GM19023 (cell line): ENCODE results near the gene UPF3A.
A peak's percentile ranks its signal among the peaks of the same experiment; 100 is the strongest.

Experiments used
- ATAC-seq: cut with Tn5 transposase; IDR thresholded peaks from one replicate; pipeline ENCODE4 v1.9.1; 2021; ENCODE audit warnings: mild to moderate bottlenecking, moderate library complexity; ENCODE audit not compliant: unreplicated experiment

UPF3A gene

DNA sequence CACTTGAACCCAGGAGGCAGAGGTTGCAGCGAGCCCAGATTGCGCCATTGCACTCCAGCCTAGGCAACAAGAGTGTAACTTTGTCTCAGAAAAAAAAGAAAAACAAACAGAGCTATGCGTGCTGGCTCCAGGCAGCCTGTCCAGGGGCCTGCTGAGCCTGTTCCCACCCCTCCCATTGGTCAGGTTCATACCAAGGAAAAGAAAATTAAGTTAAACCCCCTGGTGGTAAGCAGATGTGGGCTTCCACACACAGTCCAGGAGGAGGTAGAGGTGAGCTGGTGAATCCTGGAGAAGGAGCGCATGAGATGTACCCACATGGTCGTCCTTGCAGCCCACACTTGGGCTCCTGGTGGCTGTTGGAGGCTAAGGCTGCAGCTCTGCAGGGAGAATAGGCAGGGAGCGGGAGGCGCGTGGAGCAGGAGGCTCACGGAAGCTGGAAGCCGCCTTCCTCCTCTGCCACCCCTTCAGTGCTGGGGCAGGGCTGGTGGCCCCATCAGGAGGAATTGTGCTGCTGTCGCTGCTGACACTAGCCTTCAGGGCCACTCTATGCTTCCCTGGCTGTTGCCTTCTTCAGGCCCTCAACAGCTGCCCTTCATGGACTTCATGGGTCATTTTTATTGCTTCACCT, 22.4 kb downstream of the UPF3A start:
- no peak for ATAC-seq

DNA sequence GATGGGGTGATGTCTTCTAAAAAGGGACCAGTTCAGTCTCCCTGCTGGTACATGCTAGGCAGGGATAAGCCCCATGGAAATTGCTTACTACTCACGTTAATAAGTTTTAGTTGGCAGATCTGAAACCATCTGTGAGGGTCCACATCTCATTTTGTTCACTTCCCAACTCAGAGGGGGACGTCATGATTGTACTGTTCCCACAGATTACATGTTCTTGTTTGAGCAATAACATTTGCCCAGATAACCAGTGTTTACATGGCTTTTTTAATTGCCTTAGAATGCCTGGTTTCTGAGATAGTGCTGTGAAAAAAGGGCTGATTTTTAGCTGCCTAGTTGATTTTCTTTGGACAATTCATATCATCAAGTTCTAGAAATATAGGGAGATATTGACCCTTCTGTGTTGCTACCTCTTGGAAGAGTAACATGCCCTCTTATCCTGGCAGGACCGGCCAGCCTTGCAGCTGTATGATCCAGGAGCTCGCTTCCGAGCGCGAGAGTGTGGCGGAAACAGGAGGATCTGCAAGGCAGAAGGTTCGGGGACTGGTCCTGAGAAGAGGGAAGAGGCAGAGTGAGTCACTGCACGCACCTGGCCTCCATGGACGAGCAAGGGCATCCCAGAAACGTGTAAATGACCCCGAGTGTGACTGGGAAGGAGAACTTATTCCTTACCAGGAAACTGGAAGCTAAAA, 23.1 kb downstream of the UPF3A start:
- ATAC-seq, result no peak

DNA sequence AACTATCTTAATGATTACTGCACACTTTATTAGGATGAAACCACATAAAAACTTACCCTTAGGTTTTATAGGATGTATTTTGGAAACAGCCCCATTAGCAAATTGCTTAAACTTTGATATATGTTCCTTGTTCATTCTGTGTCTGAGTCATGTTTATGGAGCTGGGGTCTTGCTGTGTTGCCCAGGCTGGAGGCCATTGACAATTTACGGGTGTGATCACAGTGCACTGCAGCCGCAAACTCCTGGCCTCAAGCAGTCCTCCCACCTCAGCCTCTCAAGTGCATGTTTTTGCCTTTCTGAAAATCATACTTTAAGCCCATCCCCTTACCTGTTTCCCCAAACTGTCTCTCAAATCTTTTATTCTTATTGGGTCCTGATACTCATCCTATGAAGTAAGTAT, 27.7 kb downstream of the UPF3A start:
- no peak for ATAC-seq

DNA sequence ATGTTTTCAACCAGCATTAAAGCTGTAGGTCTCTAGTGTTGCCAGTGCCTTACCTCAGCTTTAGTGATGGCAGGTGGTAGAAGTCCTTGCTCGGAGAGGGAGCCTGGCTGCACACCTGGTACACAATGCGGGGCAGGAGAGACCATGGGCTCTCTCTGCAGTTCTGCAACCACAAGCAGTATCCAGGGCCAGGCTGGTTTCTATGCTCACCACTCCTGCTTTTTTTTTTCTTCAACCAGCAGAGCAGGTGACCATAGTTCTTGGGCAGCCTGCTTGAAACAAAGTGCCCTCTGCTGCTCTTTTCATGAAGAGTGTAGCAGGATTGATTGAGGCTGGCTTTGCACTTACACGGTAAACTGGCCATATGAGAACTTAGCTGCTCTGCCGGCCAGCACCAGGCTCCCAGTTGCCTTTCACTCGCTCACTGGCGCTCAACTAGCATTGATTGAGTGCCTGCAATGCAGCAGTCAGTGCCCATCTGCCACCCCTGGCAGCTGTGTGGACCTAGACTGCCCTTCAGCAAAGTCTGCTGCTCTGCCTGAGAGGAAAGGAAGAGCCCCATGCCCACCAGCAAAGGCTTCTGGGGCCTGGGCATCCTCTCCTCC, 28.5 kb downstream of the UPF3A start:
- no peak for ATAC-seq

DNA sequence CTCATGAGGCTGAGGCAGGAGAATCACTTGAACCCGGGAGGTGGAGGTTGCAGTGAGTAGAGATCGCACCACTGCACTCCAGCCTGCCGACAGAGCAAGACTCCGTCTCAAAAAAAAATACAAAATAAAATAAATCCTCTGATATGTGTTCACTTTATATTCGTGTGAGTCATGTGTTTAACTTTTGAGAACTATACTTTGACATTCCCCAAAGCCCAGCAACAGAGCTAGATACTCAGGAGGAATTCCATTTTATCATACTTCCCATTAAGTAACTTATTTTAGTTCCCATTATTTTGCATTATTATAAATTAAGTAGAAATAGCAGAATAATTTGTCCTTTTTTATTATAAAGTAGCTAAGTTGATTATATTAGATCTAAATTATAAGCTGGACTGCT, 29.6 kb downstream of the UPF3A start:
- ATAC-seq, result no peak

DNA sequence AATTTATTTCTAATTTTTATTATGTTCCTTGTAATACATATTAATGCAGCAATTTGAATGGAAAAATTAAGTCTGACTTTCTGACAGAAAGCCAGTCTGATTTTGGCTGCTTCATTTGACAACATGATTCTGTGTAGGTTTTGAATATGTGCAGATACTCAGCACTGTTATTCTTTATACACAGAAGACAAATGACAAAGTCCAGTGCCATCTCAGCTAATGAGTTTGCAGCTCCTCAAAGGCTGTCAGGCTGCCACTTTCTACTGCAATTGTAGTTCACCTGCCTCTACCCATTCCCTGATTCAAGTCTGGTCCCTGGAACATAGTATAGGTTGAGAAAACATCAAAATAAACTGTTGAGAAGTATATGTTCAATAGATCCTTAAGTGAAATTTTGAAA, 30.0 kb downstream of the UPF3A start:
- no peak for ATAC-seq

DNA sequence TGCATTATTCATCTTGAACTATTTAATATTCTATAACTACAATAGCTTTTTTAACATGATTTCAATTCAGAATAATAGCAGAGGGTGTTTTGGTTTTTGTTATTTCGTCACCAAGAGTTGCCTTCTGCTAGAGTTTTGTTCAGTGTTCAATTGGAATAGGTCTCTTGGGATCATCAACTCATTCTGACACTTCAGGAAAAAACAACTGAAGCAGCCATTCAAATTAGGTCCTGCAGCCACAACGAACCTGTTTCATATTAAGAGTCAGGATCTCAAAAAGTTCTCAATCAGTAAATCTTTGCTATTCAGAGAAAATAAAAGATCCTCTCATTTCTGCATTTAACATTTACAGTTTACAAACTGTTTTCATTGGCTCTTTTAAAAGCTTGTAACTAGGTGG, 30.5 kb downstream of the UPF3A start:
- no peak for ATAC-seq

DNA sequence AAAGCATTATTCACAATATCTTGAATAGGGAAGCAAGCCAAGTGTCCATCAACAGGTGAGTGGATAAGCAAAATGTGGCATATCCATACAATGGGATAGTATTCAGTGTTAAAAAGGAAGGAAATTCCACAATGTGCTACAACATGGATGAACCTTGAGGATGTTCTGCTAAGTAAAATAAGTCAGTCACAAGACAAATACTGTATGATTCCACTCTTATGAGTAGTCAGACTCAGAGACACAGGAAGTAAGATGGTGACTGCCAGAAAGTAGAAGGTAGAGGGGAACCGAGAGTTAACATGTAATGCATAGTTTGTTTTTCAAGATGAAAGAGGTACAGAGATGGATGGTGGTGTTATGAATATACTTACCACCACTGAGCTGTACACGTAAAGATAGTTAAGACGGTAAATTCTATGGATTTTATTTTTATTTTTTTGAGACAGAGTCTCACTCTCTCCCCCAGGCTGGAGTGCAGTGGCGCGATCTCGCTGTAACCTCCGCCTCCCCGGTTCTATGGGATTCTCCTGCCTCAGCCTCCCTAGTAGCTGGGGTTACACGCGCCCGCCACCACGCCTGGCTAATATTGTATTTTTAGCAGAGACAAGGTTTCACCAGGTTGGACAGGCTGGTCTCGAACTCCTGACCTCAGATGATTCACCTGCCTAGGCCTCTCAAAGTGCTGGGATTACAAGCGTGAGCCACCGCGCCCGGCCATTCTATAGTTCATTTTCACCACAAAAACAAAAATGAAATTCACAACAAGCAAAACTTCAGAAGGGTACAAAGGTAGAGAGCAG, 31.9 kb downstream of the UPF3A start:
- no peak for ATAC-seq

DNA sequence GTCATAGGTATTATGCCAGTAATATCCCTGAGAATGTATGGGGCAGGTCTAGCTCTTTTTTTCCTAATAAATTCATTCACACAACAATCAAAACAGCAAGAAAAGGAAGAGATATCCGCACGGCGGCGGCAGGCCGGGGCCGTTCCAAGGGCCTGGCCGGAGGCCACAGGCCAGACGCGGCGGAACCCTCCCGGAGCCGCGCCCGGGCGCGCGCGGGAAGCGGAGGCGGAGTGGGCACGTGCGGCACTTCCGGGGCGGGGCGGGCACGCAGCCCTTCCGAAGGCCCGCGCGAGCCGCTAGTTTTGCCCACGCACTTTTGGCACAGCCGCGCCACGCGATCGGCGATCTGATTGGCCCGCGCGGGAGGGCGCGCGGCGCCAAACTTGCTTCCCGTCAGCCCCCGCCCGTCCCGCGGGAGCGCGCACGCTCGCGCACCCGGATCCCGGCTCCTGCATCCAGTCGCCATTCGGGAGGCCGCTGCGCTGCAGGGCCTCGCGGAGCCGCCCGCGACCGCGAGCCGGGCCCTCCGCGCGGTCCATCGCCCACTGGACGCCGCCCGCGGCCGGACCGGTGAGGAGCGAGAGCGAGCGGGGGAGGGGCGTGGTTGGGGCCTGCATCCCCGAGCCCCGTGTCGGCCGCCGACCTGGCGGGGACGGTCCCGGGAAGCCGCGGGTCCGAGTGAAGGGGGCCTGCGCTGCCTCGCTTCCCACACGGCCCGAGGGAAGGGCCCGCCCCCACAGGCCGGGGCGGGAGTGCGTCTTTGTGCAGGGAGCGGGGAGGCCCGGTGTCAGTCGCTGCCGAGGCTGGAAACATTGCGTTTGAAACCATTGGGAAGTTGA, 32.9 kb downstream of the UPF3A start, which contains the start of gene CHAMP1:
Gene CHAMP1, plus strand, starts transcription at position 430 of the 839 bp plus-strand sequence. CDS start 9,340 bp downstream, outside the sequence.
- ATAC-seq, result peak; percentile 83

DNA sequence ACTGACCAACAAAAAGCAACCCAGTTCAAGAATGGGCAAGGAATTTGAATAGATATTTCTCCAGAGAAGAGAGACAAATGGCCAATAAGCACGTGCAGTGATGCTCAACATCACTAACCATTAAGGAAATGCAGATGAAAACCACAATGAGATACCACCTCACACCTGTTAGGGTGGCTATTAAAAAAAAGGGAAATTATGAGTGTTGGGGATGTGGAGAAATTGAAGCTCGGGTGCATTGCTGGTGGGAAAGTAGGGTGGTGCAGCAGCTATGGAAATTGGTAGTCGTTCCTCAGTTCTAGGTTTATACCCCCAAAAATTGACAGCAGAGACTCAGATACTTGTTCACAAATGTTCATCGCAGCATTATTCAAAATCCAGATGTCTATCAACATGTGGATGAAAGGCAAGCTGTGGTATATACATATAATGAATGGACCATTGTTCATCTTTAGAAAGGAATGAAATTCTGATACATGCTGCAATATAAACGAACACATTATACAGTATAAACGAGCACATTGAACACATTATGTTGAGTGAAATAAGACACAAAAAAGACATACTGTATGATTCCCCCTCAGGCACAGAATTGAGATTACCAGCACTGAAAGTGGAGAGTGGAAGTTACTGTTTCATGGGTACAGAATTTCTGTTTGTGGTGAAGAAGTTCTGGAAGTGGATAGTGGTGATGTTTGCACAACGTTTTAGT, 33.8 kb downstream of the UPF3A start:
- ATAC-seq, result no peak

DNA sequence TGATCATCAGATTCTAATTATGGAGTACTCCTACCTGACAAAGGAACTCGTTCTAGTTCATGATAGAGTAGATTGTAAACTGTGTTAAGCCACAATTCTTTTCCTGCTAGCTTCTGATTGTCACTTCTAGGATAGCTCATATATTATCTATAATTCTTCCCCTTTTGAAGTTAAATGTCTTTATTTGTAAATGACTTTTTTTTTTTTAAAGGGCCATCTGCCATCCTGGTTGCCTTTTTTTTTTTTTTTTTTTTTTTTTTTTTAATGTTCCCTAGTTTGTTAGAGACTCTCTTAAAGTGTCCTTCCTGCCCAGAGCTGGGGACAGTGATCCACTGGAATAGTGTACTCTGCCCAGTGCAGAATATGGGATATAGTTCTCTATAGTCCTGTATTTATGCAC, 37.2 kb downstream of the UPF3A start:
- ATAC-seq, result no peak

DNA sequence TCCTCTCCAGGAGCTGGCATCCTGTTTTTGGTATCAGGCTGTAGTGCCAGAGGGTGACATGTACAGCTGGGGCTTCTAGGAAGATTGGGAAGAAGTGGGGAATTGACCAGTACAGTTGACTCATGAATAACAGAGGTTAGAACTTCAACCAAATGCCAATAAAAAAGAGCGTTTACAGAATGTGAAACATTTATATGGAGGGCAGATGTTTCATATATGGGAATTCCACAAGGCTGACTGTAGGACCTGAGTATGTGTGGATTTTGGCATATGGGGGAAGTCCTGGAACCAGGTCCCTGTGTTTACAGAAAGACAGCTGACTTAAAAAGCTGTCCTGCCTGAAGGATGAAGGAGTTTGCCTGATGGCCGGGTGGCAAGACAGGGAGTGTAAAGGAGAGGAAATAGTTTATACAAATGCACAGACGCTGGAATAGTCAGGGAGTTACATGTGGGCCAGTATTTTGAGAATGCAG, 38.1 kb downstream of the UPF3A start:
- no peak for ATAC-seq

DNA sequence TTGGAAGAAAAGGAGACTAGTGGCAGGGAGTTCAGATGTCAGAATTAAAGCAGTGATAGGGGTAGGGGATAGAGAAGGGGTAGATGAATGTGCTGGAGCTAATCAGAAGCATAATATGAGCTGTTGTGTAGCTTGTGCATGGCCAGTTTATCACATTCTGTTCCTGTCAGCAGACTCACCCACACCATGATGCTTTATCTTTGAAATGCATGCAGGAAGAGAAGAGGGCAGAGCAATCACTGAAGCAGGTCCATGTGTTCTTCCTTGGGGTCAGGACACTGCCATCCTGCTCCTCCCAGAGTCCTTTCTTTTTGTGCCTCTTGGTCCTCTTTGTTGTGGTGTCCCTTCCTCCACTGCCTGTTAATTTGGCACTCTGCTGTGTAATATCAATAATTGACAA, 38.7 kb downstream of the UPF3A start:
- no peak for ATAC-seq

DNA sequence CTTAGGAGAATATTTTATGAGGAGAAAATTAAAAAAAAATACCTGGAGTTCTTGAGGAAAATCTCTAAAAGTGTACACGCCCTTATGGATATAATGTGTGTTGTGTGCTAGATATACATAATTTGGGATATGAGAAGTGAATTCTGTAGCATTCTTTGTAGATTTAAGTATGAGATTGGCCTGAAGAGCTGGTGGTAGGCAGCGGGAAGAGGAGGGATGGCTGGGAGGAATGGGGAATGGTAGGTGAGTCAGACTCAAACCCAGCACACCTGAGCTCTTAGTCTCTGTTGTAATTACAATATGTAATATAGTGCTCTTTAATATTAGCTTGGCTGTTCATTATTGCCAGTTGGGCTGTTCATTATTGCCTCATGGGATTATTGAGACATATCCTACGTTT, 39.9 kb downstream of the UPF3A start:
- no peak for ATAC-seq

DNA sequence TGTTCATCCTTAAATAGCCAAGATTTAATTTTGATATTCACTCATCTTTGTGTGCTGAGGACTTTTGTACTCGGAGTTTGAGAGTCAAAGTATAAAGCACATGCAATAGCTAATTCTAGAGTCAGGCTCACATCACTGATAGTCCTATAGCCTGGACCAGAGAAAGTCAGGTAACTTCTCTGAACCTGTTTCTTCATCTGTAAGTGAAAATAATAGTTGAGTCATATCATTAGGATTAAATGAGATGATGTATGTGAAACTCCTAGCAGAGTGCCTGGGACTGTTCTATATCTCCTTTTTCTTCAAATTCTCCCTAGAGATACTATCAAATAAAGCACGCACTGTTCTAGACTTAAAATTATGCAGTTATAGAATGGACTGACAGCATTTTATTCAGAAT, 41.9 kb downstream of the UPF3A start:
- ATAC-seq, result no peak

DNA sequence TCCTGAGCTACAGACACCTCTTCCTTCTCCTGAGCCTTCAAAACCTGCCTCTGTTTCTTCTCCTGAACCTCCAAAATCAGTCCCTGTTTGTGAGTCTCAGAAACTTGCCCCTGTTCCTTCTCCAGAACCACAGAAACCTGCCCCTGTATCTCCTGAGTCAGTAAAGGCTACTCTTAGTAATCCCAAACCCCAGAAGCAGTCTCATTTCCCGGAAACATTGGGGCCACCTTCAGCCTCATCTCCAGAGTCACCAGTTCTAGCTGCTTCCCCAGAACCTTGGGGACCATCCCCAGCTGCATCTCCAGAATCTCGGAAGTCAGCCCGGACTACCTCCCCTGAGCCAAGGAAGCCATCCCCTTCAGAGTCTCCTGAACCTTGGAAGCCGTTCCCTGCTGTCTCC, 42.9 kb downstream of the UPF3A start:
- ATAC-seq, result no peak

DNA sequence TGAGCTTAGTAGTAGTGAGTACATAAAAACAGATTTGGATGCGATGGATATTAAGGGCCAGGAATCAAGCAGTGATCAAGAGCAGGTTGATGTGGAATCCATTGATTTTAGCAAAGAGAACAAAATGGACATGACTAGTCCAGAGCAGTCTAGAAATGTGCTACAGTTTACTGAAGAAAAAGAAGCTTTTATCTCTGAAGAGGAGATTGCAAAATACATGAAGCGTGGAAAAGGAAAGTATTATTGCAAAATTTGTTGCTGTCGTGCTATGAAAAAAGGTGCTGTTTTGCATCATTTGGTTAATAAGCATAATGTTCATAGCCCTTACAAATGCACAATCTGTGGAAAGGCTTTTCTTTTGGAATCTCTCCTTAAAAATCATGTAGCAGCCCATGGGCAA, 44.3 kb downstream of the UPF3A start:
- ATAC-seq, result no peak

DNA sequence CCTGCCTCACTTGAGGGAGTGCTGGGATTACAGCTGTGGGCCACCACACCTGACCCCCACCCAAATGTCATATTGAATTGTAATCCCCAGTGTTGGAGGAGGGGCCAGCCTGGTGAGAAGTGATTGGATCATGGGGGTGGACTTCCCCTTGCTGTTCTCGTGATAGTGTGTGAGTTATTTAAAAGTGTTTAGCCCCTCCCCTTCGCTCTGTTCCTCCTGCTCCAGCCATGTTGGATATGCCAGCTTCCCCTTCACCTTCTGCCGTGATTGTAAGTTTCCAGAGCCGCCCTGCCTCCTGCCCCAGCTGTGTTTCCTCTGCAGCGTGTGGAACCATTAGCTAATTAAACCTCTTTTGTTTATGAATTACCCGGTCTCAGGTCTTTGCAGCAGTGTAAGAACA, 46.6 kb downstream of the UPF3A start:
- no peak for ATAC-seq

DNA sequence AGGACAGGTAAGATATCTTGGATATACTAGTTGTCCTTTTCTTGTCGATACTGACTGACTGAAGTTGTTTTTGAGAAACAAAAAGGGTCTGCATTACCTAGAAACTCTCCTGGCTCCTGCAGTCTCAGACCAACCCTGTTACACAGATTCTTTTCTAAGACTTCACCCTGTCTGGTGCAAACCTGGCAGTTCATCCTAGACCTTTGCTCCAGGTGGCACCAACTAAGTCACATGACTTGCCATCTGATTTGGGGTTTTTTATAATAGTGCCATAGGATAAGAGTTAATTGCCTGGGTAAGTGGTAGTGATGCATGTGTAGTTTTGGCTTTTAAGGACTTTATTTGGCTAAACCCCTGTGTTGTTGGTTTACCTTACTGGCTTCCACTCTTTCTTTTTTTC, 47.2 kb downstream of the UPF3A start:
- ATAC-seq, result no peak

DNA sequence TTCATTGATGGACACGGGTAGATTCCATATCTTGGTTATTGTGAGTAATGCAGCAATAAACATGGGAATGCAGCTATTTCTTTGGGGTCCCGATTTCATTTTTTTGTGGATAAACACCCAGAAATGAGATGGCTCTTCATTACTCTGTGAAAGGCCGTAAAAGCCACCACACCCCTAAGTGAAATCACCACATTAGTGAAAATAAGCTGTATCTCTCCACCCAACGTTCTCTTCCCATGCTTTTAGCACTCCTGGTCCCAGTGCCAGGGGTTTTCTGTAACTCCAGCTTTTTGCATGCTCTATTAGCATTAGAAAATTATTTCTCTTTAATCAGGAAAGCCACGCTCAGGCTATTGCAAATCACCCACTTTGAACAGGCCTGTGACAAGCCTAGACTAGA, 48.7 kb downstream of the UPF3A start:
- ATAC-seq, result no peak
